Liver (tissue), 3 donors: Measurements from ENCODE around the gene INTS3.

Source experiments
- JUND ChIP-seq, 2 donors: IDR thresholded peaks; 2 replicates each; pipeline ENCODE4 v1.6.1; 2016; ENCODE audit warnings: antibody characterized with exemption in 2 of 2
- SP1 ChIP-seq: IDR thresholded peaks from 2 replicates; pipeline ENCODE4 v1.6.1; 2018; ENCODE audit warnings: antibody characterized with exemption, mild to moderate bottlenecking
- TAF1 ChIP-seq: conservative IDR thresholded peaks from 2 replicates; pipeline ENCODE4 v1.6.1; 2016; ENCODE audit warnings: antibody characterized with exemption, mild to moderate bottlenecking
- TF ChIP-seq, protein P1 (sequence below): fragments of 150-350 bp; IDR thresholded peaks from 2 replicates; pipeline ENCODE4 v1.5.1; 2017; ENCODE audit warnings: improper control_type of control experiment, low read depth, low read length; ENCODE audit not compliant: missing input control
- TF ChIP-seq, protein P2 (sequence below): IDR thresholded peaks from 2 replicates; pipeline ENCODE4 v1.6.1; 2016; ENCODE audit warnings: antibody characterized with exemption, mild to moderate bottlenecking
- TF ChIP-seq, protein P3 (sequence below): IDR thresholded peaks from 2 replicates; pipeline ENCODE4 v1.6.1; 2016; ENCODE audit warnings: antibody characterized with exemption
- donor health status: healthy.
- donor health status: healthy.

DNA sequence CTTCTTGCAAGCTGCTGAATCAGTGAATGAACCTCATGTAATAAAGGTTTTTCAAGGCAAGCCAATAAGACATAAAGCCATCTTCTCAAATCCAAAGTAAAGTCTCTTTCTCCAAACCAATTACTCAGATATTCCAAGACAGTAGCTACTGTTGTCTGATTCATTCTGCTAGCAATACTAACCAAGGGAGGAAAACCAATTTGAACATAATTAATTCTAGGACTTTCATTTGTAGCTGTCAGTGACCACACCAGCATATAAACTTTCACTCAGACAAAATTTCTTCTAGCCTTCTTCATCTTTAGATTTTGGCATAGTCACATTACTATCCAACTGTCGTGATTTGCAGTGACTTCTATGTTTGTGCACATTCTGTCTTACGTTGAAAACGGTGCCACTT is 10.5 kb upstream of the INTS3 start:
- TF ChIP-seq, protein P1, sequence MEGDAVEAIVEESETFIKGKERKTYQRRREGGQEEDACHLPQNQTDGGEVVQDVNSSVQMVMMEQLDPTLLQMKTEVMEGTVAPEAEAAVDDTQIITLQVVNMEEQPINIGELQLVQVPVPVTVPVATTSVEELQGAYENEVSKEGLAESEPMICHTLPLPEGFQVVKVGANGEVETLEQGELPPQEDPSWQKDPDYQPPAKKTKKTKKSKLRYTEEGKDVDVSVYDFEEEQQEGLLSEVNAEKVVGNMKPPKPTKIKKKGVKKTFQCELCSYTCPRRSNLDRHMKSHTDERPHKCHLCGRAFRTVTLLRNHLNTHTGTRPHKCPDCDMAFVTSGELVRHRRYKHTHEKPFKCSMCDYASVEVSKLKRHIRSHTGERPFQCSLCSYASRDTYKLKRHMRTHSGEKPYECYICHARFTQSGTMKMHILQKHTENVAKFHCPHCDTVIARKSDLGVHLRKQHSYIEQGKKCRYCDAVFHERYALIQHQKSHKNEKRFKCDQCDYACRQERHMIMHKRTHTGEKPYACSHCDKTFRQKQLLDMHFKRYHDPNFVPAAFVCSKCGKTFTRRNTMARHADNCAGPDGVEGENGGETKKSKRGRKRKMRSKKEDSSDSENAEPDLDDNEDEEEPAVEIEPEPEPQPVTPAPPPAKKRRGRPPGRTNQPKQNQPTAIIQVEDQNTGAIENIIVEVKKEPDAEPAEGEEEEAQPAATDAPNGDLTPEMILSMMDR: no peak
- TF ChIP-seq, protein P2, sequence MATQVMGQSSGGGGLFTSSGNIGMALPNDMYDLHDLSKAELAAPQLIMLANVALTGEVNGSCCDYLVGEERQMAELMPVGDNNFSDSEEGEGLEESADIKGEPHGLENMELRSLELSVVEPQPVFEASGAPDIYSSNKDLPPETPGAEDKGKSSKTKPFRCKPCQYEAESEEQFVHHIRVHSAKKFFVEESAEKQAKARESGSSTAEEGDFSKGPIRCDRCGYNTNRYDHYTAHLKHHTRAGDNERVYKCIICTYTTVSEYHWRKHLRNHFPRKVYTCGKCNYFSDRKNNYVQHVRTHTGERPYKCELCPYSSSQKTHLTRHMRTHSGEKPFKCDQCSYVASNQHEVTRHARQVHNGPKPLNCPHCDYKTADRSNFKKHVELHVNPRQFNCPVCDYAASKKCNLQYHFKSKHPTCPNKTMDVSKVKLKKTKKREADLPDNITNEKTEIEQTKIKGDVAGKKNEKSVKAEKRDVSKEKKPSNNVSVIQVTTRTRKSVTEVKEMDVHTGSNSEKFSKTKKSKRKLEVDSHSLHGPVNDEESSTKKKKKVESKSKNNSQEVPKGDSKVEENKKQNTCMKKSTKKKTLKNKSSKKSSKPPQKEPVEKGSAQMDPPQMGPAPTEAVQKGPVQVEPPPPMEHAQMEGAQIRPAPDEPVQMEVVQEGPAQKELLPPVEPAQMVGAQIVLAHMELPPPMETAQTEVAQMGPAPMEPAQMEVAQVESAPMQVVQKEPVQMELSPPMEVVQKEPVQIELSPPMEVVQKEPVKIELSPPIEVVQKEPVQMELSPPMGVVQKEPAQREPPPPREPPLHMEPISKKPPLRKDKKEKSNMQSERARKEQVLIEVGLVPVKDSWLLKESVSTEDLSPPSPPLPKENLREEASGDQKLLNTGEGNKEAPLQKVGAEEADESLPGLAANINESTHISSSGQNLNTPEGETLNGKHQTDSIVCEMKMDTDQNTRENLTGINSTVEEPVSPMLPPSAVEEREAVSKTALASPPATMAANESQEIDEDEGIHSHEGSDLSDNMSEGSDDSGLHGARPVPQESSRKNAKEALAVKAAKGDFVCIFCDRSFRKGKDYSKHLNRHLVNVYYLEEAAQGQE: no peak
- TF ChIP-seq, protein P3, sequence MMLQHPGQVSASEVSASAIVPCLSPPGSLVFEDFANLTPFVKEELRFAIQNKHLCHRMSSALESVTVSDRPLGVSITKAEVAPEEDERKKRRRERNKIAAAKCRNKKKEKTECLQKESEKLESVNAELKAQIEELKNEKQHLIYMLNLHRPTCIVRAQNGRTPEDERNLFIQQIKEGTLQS: no peak
- TF ChIP-seq TAF1: no peak
- TF ChIP-seq SP1: no peak
- TF ChIP-seq JUND (IDR thresholded peaks at IDR 0.05): no peak
